ENCODE data around the gene LIMD2.

Gene LIMD2

GRCh38 chr17:63659850-63660249 is 40.1 kb downstream of the LIMD2 start:
- H3F3A ChIP-seq (ENCODE audit: low read depth) = no peaks in the 10 kb centered on the region
- no peak overlapping the region for H3K4me2 ChIP-seq (ENCODE audit: low read depth, low read length, poor library complexity, severe bottlenecking)
- no peak overlapping the region for H3K4me3 ChIP-seq (ENCODE audit: low read length, poor library complexity, severe bottlenecking)
- H2AFZ ChIP-seq (ENCODE audit: low read length) = no peak overlapping the region
- H3K79me2 ChIP-seq (ENCODE audit: insufficient read depth, low read length) = no peaks in the 10 kb centered on the region
- no peaks in the 10 kb centered on the region for H4K20me1 ChIP-seq (ENCODE audit: insufficient read depth, low read length, poor library complexity, severe bottlenecking)
- H3K27me3 ChIP-seq (ENCODE audit: insufficient read depth, low read length, poor library complexity, severe bottlenecking) = no peaks in the 10 kb centered on the region
- peaks cover 42% of the 10 kb centered on the region; the same call in 1 of the 2 replicates for H3K36me3 ChIP-seq (ENCODE audit: insufficient read depth, low read length)
- H3K9ac ChIP-seq (ENCODE audit: low read depth, low read length, poor library complexity, severe bottlenecking) = no peak overlapping the region
- TF ChIP-seq EZH2phosphoT487 (IDR thresholded peaks at IDR 0.05; ENCODE audit: borderline replicate concordance) (no peak), CTCF (conservative IDR thresholded peaks at IDR 0.05; ENCODE audit: low read length) (no peak)
- H3K4me1 ChIP-seq (ENCODE audit: insufficient read depth, low read length, poor library complexity, severe bottlenecking) = no peaks in the 10 kb centered on the region
- H3K9me3 ChIP-seq (ENCODE audit: insufficient read depth, low read depth, low read length) = no peaks in the 10 kb centered on the region
- no peaks in the 10 kb centered on the region for H3K9me2 ChIP-seq (replicated peaks; ENCODE audit: low read depth, low read length)

- Histone ChIP-seq H3K4me2 (ENCODE audit: low read depth, low read length, poor library complexity, severe bottlenecking) (no peak overlapping the region), H3F3A (ENCODE audit: low read depth) (no peaks in the 10 kb centered on the region), H3K79me2 (ENCODE audit: insufficient read depth, low read length) (no peaks in the 10 kb centered on the region), H3K4me3 (ENCODE audit: low read length, poor library complexity, severe bottlenecking) (no peak overlapping the region), H3K36me3 (ENCODE audit: insufficient read depth, low read length) (peaks cover 47% of the 10 kb centered on the region), H4K20me1 (ENCODE audit: insufficient read depth, low read length, poor library complexity, severe bottlenecking) (no peaks in the 10 kb centered on the region), H3K9me2 (replicated peaks; ENCODE audit: low read depth, low read length) (no peaks in the 10 kb centered on the region), H2AFZ (ENCODE audit: low read length) (no peak overlapping the region), H3K9ac (ENCODE audit: low read depth, low read length, poor library complexity, severe bottlenecking) (no peak overlapping the region), H3K4me1 (ENCODE audit: insufficient read depth, low read length, poor library complexity, severe bottlenecking) (no peaks in the 10 kb centered on the region), H3K27me3 (ENCODE audit: insufficient read depth, low read length, poor library complexity, severe bottlenecking) (no peaks in the 10 kb centered on the region), H3K9me3 (ENCODE audit: insufficient read depth, low read depth, low read length) (no peaks in the 10 kb centered on the region)
- TF ChIP-seq EZH2phosphoT487 (IDR thresholded peaks at IDR 0.05; ENCODE audit: borderline replicate concordance) (no peak), CTCF (conservative IDR thresholded peaks at IDR 0.05; ENCODE audit: low read length) (no peak)
These were observed 41.6 kb downstream of the LIMD2 start for GRCh38 chr17:63658366-63658765.

- H3K4me2 ChIP-seq (ENCODE audit: low read depth, low read length, poor library complexity, severe bottlenecking) = no peak overlapping the region
These were observed 42.1 kb downstream of the LIMD2 start for GRCh38 chr17:63657786-63658185.

More at GRCh38 chr17:63657786-63658185, 42.1 kb downstream of the LIMD2 start:
- Histone ChIP-seq H3K4me3 (ENCODE audit: low read length, poor library complexity, severe bottlenecking) (no peak overlapping the region), H3K9me3 (ENCODE audit: insufficient read depth, low read depth, low read length) (no peaks in the 10 kb centered on the region), H4K20me1 (ENCODE audit: insufficient read depth, low read length, poor library complexity, severe bottlenecking) (no peaks in the 10 kb centered on the region), H2AFZ (ENCODE audit: low read length) (no peak overlapping the region), H3K79me2 (ENCODE audit: insufficient read depth, low read length) (no peaks in the 10 kb centered on the region), H3K36me3 (ENCODE audit: insufficient read depth, low read length) (peaks cover 51% of the 10 kb centered on the region), H3K4me1 (ENCODE audit: insufficient read depth, low read length, poor library complexity, severe bottlenecking) (no peaks in the 10 kb centered on the region), H3K9me2 (replicated peaks; ENCODE audit: low read depth, low read length) (no peaks in the 10 kb centered on the region), H3K9ac (ENCODE audit: low read depth, low read length, poor library complexity, severe bottlenecking) (no peak overlapping the region), H3F3A (ENCODE audit: low read depth) (no peaks in the 10 kb centered on the region), H3K27me3 (ENCODE audit: insufficient read depth, low read length, poor library complexity, severe bottlenecking) (no peaks in the 10 kb centered on the region)
- TF ChIP-seq CTCF (conservative IDR thresholded peaks at IDR 0.05; ENCODE audit: low read length) = no peak
- no peak for TF ChIP-seq EZH2phosphoT487 (IDR thresholded peaks at IDR 0.05; ENCODE audit: borderline replicate concordance)

Data from Loucy (cell line).